Spinal cord (tissue), 10 donors: Measurements from ENCODE around the gene MUS81. TPM values are rescaled to one million over a fixed set of nuclear protein-coding genes. Genes with fewer than 3 reads are reported as not detected.
A peak's percentile ranks its signal among the peaks of the same experiment; 100 is the strongest.

ENCODE experiments used
- DNase-seq, 6 donors: peaks; one replicate each; pipeline versions ENCODE4 v3.0.0 to v3.0.0-alpha.2; 2013 to 2015; ENCODE audit warnings: low spot score in 6 of 6, low read depth in 4 of 6
- H3K27ac ChIP-seq: one replicate; pipeline ENCODE4 v1.5.1; 2013; ENCODE audit warnings: low read depth, low read length, control low read depth
- H3K27me3 ChIP-seq: one replicate; pipeline ENCODE4 v1.6.1; 2013; ENCODE audit warnings: low read length; ENCODE audit not compliant: control insufficient read depth, insufficient read depth
- H3K36me3 ChIP-seq: one replicate; pipeline ENCODE4 v1.6.1; 2013; ENCODE audit warnings: low read length; ENCODE audit not compliant: control insufficient read depth, insufficient read depth
- H3K4me1 ChIP-seq: one replicate; pipeline ENCODE4 v1.6.1; 2013; ENCODE audit warnings: low read length; ENCODE audit not compliant: control insufficient read depth, insufficient read depth
- H3K4me3 ChIP-seq: one replicate; pipeline ENCODE4 v1.5.1; 2013; ENCODE audit warnings: low read depth, low read length, control low read depth
- H3K9me3 ChIP-seq: one replicate; pipeline ENCODE4 v1.6.1; 2013; ENCODE audit warnings: low read length; ENCODE audit not compliant: control insufficient read depth, insufficient read depth
- WGBS: methylation state at CpG from one replicate; pipeline ENCODE4 v1.1.5; 2013; ENCODE audit warnings: missing lambda C conversion rate; ENCODE audit not compliant: insufficient coverage; 5-methylcytosine and 5-hydroxymethylcytosine counted together
- polyA plus RNA-seq, 2 donors: library from polyadenylated mRNA; unstranded; fragments of 120-200 nt; gene quantifications; one replicate each; pipeline ENCODE4 v1.2.1, GENCODE V29; 2013; ENCODE audit not compliant: insufficient read length in 2 of 2
- total RNA-seq, 2 donors: library from RNA; depleted of rRNA in 1 of 2; stranded (reverse); fragments of 120-200 nt in 1 of 2; fragments of >200 nt in 1 of 2; gene quantifications; one replicate each; pipeline versions ENCODE4 v1.2.3 to v1.2.4, GENCODE V29; 2013 to 2014
- donor health status: healthy.

MUS81 gene
- total and polyA plus RNA-seq, 4 donors: 24.9 to 62.0 (median 53.6) TPM

DNA sequence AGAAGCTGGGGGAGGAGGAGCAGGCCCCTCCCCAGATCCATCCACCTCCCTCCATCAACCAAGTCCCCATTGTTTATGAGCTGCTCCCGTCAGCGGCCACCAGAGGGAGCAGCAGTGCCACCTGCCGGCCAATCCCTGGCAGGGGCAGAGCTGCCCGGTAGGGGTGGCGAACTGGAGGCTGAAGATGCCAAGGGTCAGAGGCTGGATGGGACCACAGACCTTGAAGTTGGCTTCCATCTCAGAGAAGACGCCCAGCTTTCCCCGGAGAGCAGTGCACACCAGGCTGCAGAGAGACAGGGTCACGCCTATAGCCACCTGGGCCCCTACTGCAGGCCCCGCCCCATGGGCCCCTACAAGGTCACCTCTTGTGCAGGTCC is 24.5 kb downstream of the MUS81 start:
- peaks cover 65% of the 10 kb centered on the region for H3K36me3 ChIP-seq
- H3K4me1 ChIP-seq: peaks cover 36% of the 10 kb centered on the region
- no peak overlapping the region for H3K27ac ChIP-seq

DNA sequence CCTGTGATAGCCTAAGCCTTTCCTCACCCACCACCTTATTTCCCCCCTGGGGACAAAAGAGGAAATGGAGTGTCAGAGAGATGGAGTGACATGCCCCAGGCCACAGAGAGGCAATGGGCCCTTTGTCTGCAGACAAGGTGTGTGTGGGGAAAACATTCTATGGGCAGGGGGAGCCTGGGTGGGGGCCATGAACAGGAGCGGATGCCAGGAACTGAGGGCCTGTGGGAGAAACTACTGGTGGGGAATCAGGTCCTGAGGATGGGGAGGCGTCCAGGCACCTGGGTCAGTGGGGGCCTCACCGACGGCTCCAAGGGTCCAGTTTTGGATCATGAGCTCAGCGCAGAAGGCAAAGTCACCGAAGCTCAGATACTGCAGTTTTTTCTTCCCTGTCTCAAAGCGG is 25.0 kb downstream of the MUS81 start:
- Histone ChIP-seq H3K36me3 (peaks cover 65% of the 10 kb centered on the region), H3K4me3 (no peak overlapping the region), H3K4me1 (peaks cover 40% of the 10 kb centered on the region), H3K9me3 (no peaks in the 10 kb centered on the region), H3K27ac (no peak overlapping the region), H3K27me3 (no peaks in the 10 kb centered on the region)
- WGBS: 92% methylated on average over 7 of the region's 7 CpGs
- DNase-seq: no peak

More for the DNA sequence above, 24.5 kb downstream of the MUS81 start:
- Histone ChIP-seq H3K27me3 (no peaks in the 10 kb centered on the region), H3K4me3 (no peak overlapping the region), H3K9me3 (no peaks in the 10 kb centered on the region)
- DNase-seq: peak in 3 of 6 donors; percentile 52 to 84 (median 81)
- 25% methylated on average over 9 of the region's 9 CpGs for WGBS

DNA sequence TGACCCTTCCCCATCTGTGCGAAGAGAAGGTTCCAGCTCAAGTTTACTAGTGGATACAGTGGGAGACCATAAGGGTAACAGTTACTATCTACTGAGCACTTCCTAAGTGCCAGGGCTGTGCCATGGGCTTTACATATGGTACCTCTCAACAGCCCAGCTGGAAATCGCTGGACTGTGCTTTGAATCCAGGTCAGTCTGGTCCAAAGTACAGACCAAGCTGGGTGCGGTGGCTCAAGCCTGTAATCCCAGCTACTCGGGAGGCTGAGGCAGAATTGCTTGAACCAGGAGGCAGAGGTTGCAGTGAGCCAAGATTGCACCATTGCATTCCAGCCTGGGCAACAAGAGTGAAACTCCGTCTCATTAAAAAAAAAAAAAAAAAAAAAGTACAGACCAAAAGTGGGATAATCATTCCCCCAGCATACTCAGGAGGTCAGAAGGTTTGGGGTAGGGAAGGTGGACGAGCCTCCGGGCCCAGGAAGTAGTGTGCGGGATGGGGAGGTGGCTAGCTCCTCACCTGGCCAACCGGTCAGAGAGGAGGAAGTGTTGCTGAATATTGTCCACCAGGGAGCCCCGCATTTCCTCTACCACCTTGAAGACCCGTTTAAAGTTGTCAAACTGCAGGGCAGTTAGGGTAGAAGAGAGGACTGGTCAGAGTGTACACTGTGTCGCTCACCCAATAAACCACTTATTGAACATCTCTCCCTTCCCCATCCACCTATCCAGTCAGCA is 25.7 kb downstream of the MUS81 start:
- no peak overlapping the region for H3K4me3 ChIP-seq
- DNase-seq: no peak
- peaks cover 63% of the 10 kb centered on the region for H3K36me3 ChIP-seq
- peaks cover 41% of the 10 kb centered on the region for H3K4me1 ChIP-seq
- 100% methylated on average over 3 of the region's 12 CpGs for WGBS
- H3K9me3 ChIP-seq: no peaks in the 10 kb centered on the region
- H3K27me3 ChIP-seq: no peaks in the 10 kb centered on the region
- H3K27ac ChIP-seq: no peak overlapping the region

DNA sequence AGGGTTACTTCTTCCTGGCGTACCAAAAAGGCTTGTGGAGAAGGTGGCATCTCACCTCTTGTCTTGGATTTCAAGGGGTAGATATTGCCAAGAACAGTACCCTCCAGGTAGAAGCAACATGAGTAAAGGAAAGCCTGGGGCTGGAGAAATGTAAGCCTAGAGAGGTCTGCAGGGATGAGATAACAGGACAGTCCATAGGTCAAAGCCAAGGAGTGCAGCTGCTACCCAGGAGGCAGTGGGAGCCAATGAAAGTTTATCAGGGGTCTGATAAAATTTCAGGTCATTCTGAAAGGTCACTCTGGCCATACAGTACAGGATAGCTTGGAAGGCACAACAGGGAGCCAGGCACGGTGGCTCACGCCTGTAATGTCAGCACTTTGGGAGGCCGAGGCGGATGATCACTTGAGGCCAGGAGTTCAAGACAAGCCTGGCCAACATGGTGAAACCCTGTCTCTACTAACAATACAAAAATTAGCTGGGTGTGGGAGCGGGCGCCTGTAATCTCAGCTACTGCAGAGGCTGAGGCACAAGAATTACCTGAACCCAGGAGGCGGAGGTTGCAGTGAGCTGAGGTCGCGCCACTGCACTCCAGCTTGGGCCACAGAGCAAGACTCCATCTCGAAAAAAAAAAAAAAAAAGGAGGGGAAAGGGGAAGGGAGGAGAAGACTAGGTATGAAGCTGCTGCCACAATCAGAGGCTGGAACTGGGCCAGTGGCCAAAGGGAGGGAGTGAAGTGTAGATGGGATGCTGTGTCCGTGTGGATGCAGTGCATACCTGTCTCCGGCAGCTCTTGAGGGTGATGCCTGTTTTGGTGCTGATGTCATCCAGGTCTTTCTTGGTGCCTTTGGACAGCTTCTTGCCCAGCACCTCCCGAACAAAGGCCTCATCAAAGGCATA is 26.8 kb downstream of the MUS81 start:
- Histone ChIP-seq H3K27ac (no peak overlapping the region), H3K4me3 (peak overlapping the region; percentile 95), H3K36me3 (peaks cover 54% of the 10 kb centered on the region), H3K9me3 (no peaks in the 10 kb centered on the region), H3K4me1 (peaks cover 52% of the 10 kb centered on the region), H3K27me3 (no peaks in the 10 kb centered on the region)
- DNase-seq: no peak
- 83% methylated on average over 13 of the region's 14 CpGs for WGBS

DNA sequence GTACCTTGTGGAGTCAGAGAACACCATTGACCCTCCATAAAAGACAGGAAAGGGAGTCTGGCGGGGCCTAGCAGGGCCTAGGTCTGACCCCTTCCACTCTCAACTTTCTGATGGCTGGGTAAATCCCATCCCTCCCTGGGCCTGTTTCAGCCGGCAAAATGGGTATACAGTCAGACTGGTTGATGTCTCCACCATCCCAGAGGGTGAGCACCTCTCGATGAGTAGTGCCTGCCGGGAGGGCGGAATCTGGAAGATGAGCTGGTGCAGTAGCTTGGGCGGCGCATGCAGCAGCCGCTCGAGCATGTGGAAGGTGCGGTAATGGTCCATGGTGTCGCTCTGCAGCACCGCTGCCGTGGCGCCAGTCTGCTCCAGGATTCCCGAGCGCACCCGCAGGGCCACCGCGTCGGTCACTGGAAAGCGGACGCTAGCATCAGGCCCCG is 27.5 kb downstream of the MUS81 start:
- Histone ChIP-seq H3K36me3 (peaks cover 48% of the 10 kb centered on the region), H3K27ac (peak overlapping the region; percentile 95), H3K9me3 (no peaks in the 10 kb centered on the region), H3K4me1 (peaks cover 59% of the 10 kb centered on the region), H3K27me3 (no peaks in the 10 kb centered on the region), H3K4me3 (peak overlapping the region; percentile 95)
- under 1% methylated on average over 22 of the region's 23 CpGs for WGBS
- no peak for DNase-seq

DNA sequence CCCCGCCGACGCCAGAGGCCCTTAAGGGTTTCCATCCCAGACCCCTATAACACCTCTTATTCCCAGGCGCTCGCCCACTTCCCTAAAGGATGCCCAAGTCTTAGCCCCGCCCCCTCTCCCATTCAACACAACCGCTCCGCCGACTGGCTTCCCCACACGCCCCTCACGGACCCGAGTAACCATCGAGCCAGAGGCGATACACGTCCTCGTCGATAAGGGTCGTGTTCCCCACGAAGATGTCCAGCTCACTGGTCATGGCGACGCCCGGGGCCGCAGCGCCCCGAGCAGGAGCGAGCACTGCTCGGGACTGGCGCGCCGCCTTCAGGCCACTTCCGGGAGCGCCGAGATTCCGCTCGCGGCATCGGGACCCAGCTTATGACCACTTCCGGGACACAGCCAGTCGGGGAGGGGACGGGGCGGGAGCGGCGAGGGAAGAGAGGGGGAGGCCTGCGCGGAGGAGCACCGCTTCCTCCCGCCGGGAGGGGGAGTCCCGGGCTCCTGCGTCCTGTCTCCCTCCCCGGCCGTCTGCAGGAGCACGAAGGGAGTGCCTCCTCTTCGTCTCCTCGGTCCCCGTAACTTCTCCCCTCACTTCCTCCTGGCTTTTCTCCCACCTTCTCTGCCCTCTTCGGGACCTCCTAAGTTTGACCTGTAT is 28.1 kb downstream of the MUS81 start, which contains the start of gene FIBP:
Gene FIBP (minus strand): TSS at position 309 of the 652 bp plus-strand sequence. CDS start 53 bp downstream, at position 256.
- peak; percentile 91 to 98 (median 93) for DNase-seq
- Histone ChIP-seq H3K27ac (peak within 1 kb of the TSS; percentile 95), H3K9me3 (no peaks in the 10 kb centered on the region), H3K36me3 (peaks cover 42% of the 10 kb centered on the region), H3K27me3 (no peaks in the 10 kb centered on the region), H3K4me3 (peak within 1 kb of the TSS; percentile 95), H3K4me1 (peaks cover 64% of the 10 kb centered on the region)
- under 1% methylated on average over 57 of the region's 57 CpGs for WGBS

DNA sequence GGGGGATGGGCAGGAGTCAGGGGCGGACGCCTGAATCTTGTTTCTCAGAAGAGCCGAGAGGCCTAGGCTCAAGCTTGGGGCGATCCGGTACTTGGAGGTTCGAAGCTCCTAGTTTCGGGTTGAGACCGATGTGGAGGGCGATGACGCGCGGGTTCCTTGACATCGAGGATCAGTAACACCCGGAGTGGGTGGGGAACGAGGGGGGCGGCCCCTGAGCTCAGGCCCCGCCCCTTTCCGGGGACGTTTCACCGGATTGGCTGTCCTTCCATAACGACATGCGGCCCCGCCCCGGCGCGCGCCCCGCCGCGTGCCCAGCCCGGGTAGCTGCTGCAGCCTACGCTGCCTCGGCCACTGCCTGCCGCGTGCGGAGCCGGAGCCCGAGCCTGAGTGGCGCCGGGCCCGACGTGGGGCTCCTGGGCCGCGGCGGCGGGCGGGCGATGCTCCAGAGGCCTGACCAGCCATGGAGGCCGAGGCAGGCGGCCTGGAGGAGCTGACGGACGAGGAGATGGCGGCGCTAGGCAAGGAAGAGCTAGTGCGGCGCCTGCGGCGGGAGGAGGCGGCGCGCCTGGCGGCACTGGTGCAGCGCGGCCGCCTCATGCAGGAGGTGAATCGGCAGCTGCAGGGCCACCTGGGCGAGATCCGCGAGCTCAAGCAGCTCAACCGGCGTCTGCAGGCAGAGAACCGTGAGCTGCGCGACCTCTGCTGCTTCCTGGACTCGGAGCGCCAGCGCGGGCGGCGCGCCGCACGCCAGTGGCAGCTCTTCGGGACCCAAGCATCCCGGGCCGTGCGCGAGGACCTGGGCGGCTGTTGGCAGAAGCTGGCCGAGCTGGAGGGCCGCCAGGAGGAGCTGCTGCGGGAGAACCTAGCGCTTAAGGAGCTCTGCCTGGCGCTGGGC is 30.3 kb downstream of the MUS81 start, which contains the start of gene CCDC85B:
Gene CCDC85B (plus strand): TSS at position 350 of the 895 bp plus-strand sequence. CDS start 111 bp downstream, at position 461.
- Histone ChIP-seq H3K4me1 (peaks cover 62% of the 10 kb centered on the region), H3K9me3 (no peaks in the 10 kb centered on the region), H3K27me3 (peaks cover 1% of the 10 kb centered on the region), H3K36me3 (peaks cover 19% of the 10 kb centered on the region), H3K4me3 (peak within 1 kb of the TSS; percentile 60), H3K27ac (peak within 1 kb of the TSS; percentile 95)
- peak; percentile 81 to 99 (median 94) for DNase-seq
- WGBS: under 1% methylated on average over 94 of the region's 94 CpGs

DNA sequence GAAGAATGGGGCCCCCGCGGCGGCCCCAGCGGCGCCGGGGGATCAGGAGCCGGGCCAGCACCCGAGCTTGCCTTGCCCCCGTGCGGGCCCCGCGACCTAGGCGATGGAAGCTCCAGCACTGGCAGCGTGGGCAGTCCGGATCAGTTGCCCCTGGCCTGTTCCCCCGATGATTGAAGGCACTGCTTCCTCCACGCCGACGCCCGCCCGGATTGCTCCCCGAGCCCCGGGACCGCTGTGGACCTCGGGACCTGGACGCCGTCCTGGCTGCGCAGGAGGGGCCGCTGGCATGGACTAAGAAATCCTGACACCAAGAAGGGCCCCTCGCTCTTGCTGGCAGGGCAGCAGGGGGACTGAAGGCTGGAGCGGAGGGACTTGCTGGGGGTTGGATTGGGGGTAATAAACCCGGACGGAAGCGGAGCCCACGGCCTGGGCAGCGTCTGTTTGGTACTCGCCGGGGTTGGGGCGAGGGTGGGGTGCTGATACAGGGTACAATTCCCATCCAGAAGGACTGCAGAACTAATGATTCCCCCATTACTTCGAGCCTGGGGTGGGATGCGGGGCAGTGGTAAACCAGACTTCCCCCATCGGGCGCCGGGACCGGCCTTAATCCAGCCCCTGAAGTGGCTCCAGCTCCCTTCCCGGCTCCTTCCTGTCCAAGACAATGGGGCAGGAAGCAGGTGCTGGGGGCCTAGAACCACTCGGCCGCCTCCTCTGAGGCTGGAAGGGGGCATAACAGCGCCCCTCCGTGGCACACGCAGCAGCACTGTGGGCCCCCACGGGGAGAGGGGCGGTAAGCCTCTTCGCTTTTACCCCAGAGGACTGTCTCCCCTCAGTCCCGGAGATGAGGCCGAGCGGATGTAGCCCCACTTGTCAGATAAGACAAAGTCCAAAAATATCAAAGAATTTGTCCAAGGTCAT is 31.2 kb downstream of the MUS81 start:
- H3K27me3 ChIP-seq: peaks cover 5% of the 10 kb centered on the region
- peaks cover 12% of the 10 kb centered on the region for H3K36me3 ChIP-seq
- DNase-seq: peak in 1 of 6 donors; percentile 36
- H3K27ac ChIP-seq: peak overlapping the region; percentile 69
- 3% methylated on average over 53 of the region's 57 CpGs for WGBS
- peak overlapping the region; percentile 60 for H3K4me3 ChIP-seq
- no peaks in the 10 kb centered on the region for H3K9me3 ChIP-seq
- H3K4me1 ChIP-seq: peaks cover 62% of the 10 kb centered on the region
